ENCODE results near the gene IFNLR1.
A peak's percentile ranks its signal among the peaks of the same experiment; 100 is the strongest.

Gene IFNLR1

GRCh38 chr1:24177161-24177560 is 9.9 kb downstream of the IFNLR1 start:
- no peak for DNase-seq (ENCODE audit: low read depth in 2 of 2)

- no peak for DNase-seq (ENCODE audit: low read depth in 2 of 2)
Measured at GRCh38 chr1:24175033-24175755, 11.9 kb downstream of the IFNLR1 start.

- no peak for DNase-seq (ENCODE audit: low read depth in 2 of 2)
Measured at GRCh38 chr1:24173638-24174575, 13.2 kb downstream of the IFNLR1 start.

DNA sequence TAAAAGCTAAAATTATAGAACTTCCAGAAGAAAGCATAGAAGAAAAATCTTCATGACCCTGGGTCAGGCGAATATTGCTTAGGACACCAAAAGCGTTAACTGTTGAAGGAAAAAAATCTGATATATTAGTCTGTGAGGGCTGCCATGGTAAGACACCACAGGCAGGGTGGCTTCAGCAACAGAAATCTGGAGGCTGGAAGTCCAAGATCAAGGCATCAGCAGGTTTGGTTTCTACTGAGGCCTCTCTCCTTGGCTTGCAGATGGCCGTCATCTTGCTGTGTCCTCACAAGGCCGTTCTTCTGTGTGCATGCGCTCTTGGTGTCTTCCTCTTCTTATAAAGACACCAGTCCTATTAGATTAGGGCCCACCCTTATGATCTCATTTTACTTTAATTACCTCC is 14.5 kb downstream of the IFNLR1 start:
- DNase-seq (ENCODE audit: low read depth in 2 of 2), result no peak

GRCh38 chr1:24169286-24169685 is 17.8 kb downstream of the IFNLR1 start:
- no peak for DNase-seq (ENCODE audit: low read depth in 2 of 2)

- DNase-seq (ENCODE audit: low read depth in 2 of 2), result no peak
Measured at GRCh38 chr1:24168245-24168644, 18.8 kb downstream of the IFNLR1 start.

DNA sequence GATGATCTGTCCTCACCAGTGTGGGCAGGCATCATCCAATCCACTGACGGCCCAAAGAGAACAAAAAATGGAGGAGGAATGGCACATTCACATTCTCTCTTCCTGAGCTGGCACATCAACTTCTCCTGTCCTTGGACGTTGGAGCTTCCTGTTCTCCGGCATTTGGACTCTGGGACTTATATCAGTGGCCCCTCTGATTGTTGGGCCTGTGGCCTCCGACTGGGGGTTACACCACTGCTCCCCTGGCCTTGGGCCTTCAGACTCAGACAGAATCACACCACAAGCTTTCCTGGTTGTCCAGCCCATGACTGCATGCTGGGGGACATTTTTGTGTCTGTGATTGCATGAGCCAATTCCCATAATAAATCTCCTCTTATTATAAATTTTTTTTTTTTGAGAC is 20.1 kb downstream of the IFNLR1 start:
- DNase-seq (ENCODE audit: low read depth in 2 of 2), result no peak

DNA sequence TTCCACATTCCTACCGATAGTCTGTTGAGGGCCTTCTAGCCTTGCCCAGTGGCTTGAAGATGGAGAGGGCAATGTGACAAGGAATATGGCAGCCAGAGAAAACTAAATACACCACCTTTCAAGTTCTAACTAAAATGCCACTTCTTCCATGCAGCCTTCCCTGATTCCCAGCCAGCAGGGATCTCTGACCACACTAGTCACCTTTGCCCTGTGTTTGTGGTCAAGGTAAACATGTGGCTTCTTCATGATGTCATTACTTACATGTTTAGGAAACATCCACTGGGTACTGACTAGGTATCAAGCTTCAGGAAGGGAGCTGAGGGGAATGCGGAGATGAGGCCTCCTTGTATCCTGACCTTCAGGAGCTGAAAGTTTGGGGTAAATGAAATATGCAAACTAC is 21.6 kb downstream of the IFNLR1 start:
- no peak for DNase-seq (ENCODE audit: low read depth in 2 of 2)

DNA sequence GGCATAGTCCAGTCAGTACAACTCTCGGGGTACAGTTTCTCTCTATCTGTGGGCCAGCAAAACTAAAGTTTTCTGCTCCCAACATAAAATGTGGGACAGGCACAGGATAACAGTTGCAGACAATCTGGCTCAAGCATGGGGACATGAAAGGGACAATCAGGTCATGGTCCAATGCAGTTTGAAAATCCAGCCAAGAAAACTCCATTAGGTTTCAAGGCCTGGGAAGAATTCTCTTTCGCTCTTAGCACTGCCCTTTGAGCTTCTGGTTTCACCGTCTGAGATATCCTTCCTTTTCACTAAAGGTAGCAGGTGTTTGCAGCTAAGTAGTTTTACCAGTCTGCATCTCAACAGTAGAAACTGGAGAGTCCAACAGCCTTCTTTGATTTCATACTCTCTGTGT is 23.1 kb downstream of the IFNLR1 start:
- DNase-seq (ENCODE audit: low read depth in 2 of 2), result no peak

GRCh38 chr1:24162201-24162600 is 24.9 kb downstream of the IFNLR1 start:
- DNase-seq (ENCODE audit: low read depth in 2 of 2), result no peak

- DNase-seq (ENCODE audit: low read depth in 2 of 2), result no peak
Measured at GRCh38 chr1:24161270-24161669, 25.8 kb downstream of the IFNLR1 start.

- no peak for DNase-seq (ENCODE audit: low read depth in 2 of 2)
Measured at GRCh38 chr1:24159366-24159765, 27.7 kb downstream of the IFNLR1 start.

DNA sequence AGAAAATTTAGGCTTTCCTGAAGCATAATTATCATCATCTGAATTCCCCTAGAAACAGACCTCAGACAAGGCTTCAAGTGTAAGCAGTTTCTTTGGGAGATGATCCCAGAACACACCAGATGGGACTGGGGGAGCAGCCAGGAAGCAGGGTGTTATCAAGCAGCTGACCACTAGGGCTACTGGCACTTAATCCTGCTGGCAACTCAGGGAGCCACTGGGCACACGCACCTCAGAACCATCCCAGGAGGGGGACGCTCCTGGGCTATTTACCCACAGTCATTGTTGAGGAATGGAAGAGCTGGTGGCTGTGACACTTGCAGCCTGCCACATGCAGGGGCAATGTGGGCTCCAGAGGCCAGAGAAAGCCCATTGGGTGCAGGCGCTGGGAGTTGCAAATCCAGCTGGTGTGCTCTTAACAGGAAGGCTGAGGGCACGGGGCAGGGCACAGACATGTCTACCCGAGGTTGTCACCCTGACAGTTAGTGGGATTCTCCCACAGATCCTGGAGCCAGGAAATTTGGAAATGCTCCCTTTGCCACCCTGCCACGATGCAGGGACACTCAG is 29.1 kb downstream of the IFNLR1 start:
- no peak for DNase-seq (ENCODE audit: low read depth in 2 of 2)

DNA sequence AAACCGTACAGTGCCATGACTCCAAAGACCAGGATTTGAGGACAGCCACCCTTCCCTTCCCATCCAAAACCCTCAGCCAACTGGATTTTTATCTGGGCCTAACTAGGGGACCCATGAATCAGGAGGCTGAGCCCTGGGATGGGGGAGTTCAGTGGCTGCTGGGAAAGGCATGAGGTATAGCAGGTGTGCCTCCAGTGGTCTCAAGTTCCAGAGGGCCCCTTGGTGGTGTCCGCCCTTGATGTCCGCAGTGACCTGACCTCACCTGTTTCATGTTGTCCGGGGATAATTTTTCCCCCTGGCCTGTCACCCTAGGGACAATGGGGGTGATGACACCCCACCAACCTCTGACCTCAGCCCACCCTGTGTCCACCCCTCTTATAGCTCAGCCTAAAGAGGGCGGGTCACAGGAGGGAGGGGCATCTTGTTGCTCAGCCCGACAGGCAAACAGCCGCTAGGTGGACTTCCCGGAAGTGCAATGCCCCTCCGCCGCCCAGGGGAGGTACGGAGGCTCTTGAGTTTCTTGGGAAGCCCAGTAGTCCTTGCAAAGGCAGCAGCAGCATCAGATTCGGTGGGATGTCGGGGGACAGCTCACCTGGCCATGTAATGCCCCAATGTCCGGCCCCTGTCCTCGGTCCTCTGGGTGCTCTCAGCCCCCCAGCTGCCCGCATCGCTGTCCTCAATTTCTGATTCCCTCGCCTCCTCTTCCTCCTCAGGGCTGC is 30.4 kb downstream of the IFNLR1 start:
- DNase-seq (ENCODE audit: low read depth in 2 of 2), result no peak

- DNase-seq (ENCODE audit: low read depth in 2 of 2), result no peak
Measured at GRCh38 chr1:24155011-24155782, 31.9 kb downstream of the IFNLR1 start.

GRCh38 chr1:24154215-24154614 is 32.9 kb downstream of the IFNLR1 start:
- no peak for DNase-seq (ENCODE audit: low read depth in 2 of 2)

GRCh38 chr1:24152631-24153494 is 34.2 kb downstream of the IFNLR1 start:
- DNase-seq (ENCODE audit: low read depth in 2 of 2), result no peak

GRCh38 chr1:24151175-24151533 is 35.9 kb downstream of the IFNLR1 start:
- no peak for DNase-seq (ENCODE audit: low read depth in 2 of 2)

- DNase-seq (ENCODE audit: low read depth in 2 of 2), result peak; percentile 72 to 88
Measured at GRCh38 chr1:24150234-24151174, 36.6 kb downstream of the IFNLR1 start.
